GM19455 (cell line): ENCODE measurements around the gene GDF11.

Experiments
- ATAC-seq: cut with Tn5 transposase; IDR thresholded peaks from one replicate; pipeline ENCODE4 v1.9.1; 2021; ENCODE audit not compliant: unreplicated experiment

The GDF11 gene

GRCh38 chr12:55780685-55781084, 37.8 kb downstream of the GDF11 start:
- no peak for ATAC-seq

GRCh38 chr12:55788546-55788945, 45.6 kb downstream of the GDF11 start:
- no peak for ATAC-seq

GRCh38 chr12:55789171-55789570, 46.2 kb downstream of the GDF11 start:
- ATAC-seq: no peak

- no peak for ATAC-seq
Measured at GRCh38 chr12:55789893-55790292, 47.0 kb downstream of the GDF11 start.

- no peak for ATAC-seq
Measured at GRCh38 chr12:55795950-55796349, 53.0 kb downstream of the GDF11 start.

GRCh38 chr12:55797068-55797467, 54.1 kb downstream of the GDF11 start:
- no peak for ATAC-seq

GRCh38 chr12:55797550-55797949, 54.6 kb downstream of the GDF11 start:
- ATAC-seq: no peak
